HepG2 (cell line): ENCODE data around the gene CDC37L1. TPM values are rescaled to one million over a fixed set of nuclear protein-coding genes. Genes with fewer than 3 reads are reported as not detected.

ENCODE experiments used
- AGO1 ChIP-seq: fragments of 200-400 bp; formaldehyde crosslinking; IDR thresholded peaks from 2 replicates; pipeline ENCODE4 v1.6.1; 2017; ENCODE audit warnings: mild to moderate bottlenecking, low read depth, low read length, moderate library complexity; ENCODE audit not compliant: poor library complexity, severe bottlenecking
- AKAP8 ChIP-seq: sonication (generic); formaldehyde crosslinking; IDR thresholded peaks from 2 replicates; pipeline ENCODE4 v1.5.1; 2020; ENCODE audit warnings: mild to moderate bottlenecking, missing genetic modification reagents
- CEBPG ChIP-seq: IDR thresholded peaks from 2 replicates; pipeline ENCODE4 v1.6.1; 2016
- E2F1 ChIP-seq: sonication (generic); formaldehyde crosslinking; IDR thresholded peaks from 2 replicates; pipeline ENCODE4 v1.5.0; 2020; ENCODE audit warnings: missing genetic modification reagents
- HDAC2 ChIP-seq: sonication (generic); formaldehyde crosslinking; IDR thresholded peaks from 2 replicates; pipeline ENCODE4 v1.4.0; 2020; ENCODE audit warnings: missing genetic modification reagents
- HMG20A ChIP-seq: IDR thresholded peaks from 2 replicates; pipeline ENCODE4 v1.6.1; 2016; ENCODE audit warnings: borderline replicate concordance
- HNRNPK ChIP-seq: fragments of 200-400 bp; formaldehyde crosslinking; IDR thresholded peaks from 2 replicates; pipeline ENCODE4 v1.6.1; 2018; ENCODE audit warnings: low read length, low read depth, moderate library complexity, mild to moderate bottlenecking; ENCODE audit not compliant: poor library complexity, severe bottlenecking
- ISL2 ChIP-seq: sonication (generic); formaldehyde crosslinking; IDR thresholded peaks from 2 replicates; pipeline ENCODE4 v1.5.0; 2020; ENCODE audit warnings: missing genetic modification reagents
- KDM2A ChIP-seq: sonication (generic); formaldehyde crosslinking; IDR thresholded peaks from 2 replicates; pipeline ENCODE4 v1.4.0; 2020; ENCODE audit warnings: low read depth, missing genetic modification reagents, borderline replicate concordance
- KLF11 ChIP-seq: IDR thresholded peaks from 2 replicates; pipeline ENCODE4 v1.6.1; 2016; ENCODE audit warnings: missing compliant biosample characterization
- KMT2A ChIP-seq: sonication (generic); formaldehyde crosslinking; IDR thresholded peaks from 2 replicates; pipeline ENCODE4 v1.4.0; 2020; ENCODE audit warnings: missing genetic modification reagents
- MED1 ChIP-seq: sonication (generic); formaldehyde crosslinking; IDR thresholded peaks from 2 replicates; pipeline ENCODE4 v1.4.0; 2020; ENCODE audit warnings: missing genetic modification reagents
- NRL ChIP-seq: sonication (generic); formaldehyde crosslinking; IDR thresholded peaks from 2 replicates; pipeline ENCODE4 v1.5.0; 2020; ENCODE audit warnings: missing genetic modification reagents, mild to moderate bottlenecking, moderate library complexity, borderline replicate concordance
- SRSF4 ChIP-seq: fragments of 200-400 bp; formaldehyde crosslinking; IDR thresholded peaks from one replicate; pipeline ENCODE4 v1.6.1; 2018; ENCODE audit warnings: mild to moderate bottlenecking, low read depth, low read length, moderate library complexity; ENCODE audit not compliant: poor library complexity, severe bottlenecking
- ZBTB7A ChIP-seq: sonication (generic); formaldehyde crosslinking; IDR thresholded peaks from 2 replicates; pipeline ENCODE4 v1.8.0; 2022; ENCODE audit warnings: mild to moderate bottlenecking, missing genetic modification reagents
- ZC3H4 ChIP-seq: sonication (generic); formaldehyde crosslinking; IDR thresholded peaks from 2 replicates; pipeline ENCODE4 v1.4.0; 2020; ENCODE audit warnings: missing genetic modification reagents, borderline replicate concordance
- ZNF646 ChIP-seq: sonication (generic); formaldehyde crosslinking; IDR thresholded peaks from 2 replicates; pipeline ENCODE4 v1.9.0; 2021; ENCODE audit warnings: mild to moderate bottlenecking, missing genetic modification reagents
- ZNF740 ChIP-seq: sonication (generic); formaldehyde crosslinking; IDR thresholded peaks from 2 replicates; pipeline ENCODE4 v1.4.0; 2020; ENCODE audit warnings: missing genetic modification reagents
- ZNF878 ChIP-seq: sonication (generic); formaldehyde crosslinking; IDR thresholded peaks from 2 replicates; pipeline ENCODE4 v1.8.1; 2023; ENCODE audit warnings: mild to moderate bottlenecking, missing genetic modification reagents, moderate library complexity
- ZSCAN5A ChIP-seq: sonication (generic); formaldehyde crosslinking; IDR thresholded peaks from 2 replicates; pipeline ENCODE4 v1.8.0; 2022; ENCODE audit warnings: mild to moderate bottlenecking, missing genetic modification reagents, borderline replicate concordance
- polyA plus RNA-seq, 8 experiments: library from polyadenylated mRNA; depleted of rRNA in 3 of 8; stranded (reverse) in 7 of 8; unstranded in 1 of 8; fragments of >200 nt; fragmentation: Illumina TruSeq in 4 of 8; extraction: Trizol in 4 of 8; gene quantifications; 2 replicates each; pipeline versions ENCODE4 v1.2.1 to v1.2.3, GENCODE V29; 2011 to 2016; ENCODE audit warnings: low read depth in 4 of 8, missing spikeins in 1 of 8, mixed read lengths in 1 of 8; ENCODE audit not compliant: insufficient read depth in 1 of 8
- total RNA-seq, 5 experiments: library from RNA; depleted of rRNA; stranded (reverse); fragments of >200 nt; fragmentation: Illumina TruSeq; extraction: Trizol; gene quantifications; 2 replicates each; pipeline ENCODE4 v1.2.3, GENCODE V29; 2016; ENCODE audit warnings: low read depth in 1 of 5

Gene CDC37L1
- total and polyA plus RNA-seq, 2 of the 13 experiments (the other 11 are each of a cell fraction or from before 2014, with no cell fraction given) = 5.5 to 17.0 TPM

GRCh38 chr9:4662108-4662988, 17.0 kb upstream of the CDC37L1 start, which contains the start of gene PLPP6 (continued):
- TF ChIP-seq SRSF4 = no peak
- no peak for TF ChIP-seq HMG20A
- TF ChIP-seq AGO1 = no peak
- TF ChIP-seq ISL2 = peak; percentile 69
- peak; percentile 84 for TF ChIP-seq HNRNPK
- TF ChIP-seq ZNF740 = no peak
- TF ChIP-seq NRL (CRISPR knock-in tag) = no peak; the same call in 1 of the 2 replicates
- peak; percentile 73 for TF ChIP-seq HDAC2 (CRISPR knock-in tag)
- TF ChIP-seq ZC3H4 (CRISPR knock-in tag) = peak; percentile 46; the same call in 1 of the 2 replicates
- 0 out of 2 replicates have a peak, but pooled peaks have one; percentile 15 for TF ChIP-seq ZNF878
- TF ChIP-seq MED1 (CRISPR knock-in tag) = peak; percentile 71
- TF ChIP-seq KMT2A (CRISPR knock-in tag) = peak; percentile 78
- TF ChIP-seq KLF11 (CRISPR knock-in tag) = no peak
- peak; percentile 92 for TF ChIP-seq KDM2A (CRISPR knock-in tag)
- no peak; the same call in none of the 2 replicates for TF ChIP-seq ZNF646 (CRISPR knock-in tag)
- TF ChIP-seq CEBPG = peak; percentile 75
- no peak for TF ChIP-seq AKAP8 (CRISPR knock-in tag)
- peak; percentile 43; the same call in 1 of the 2 replicates for TF ChIP-seq ZSCAN5A (CRISPR knock-in tag)
- TF ChIP-seq ZBTB7A (CRISPR knock-in tag) = no peak
- peak; percentile 74 for TF ChIP-seq E2F1 (CRISPR knock-in tag)
